IMR-90 (cell line): ENCODE data around the gene MOV10L1.

ENCODE experiments used
- CEBPB ChIP-seq: IDR thresholded peaks from 2 replicates; pipeline ENCODE4 v1.6.1; 2012; ENCODE audit warnings: low read depth, low read length, improper control_type of control experiment
- CTCF ChIP-seq: conservative IDR thresholded peaks from 2 replicates; pipeline ENCODE4 v1.5.1; 2012; ENCODE audit warnings: mild to moderate bottlenecking, low read depth, low read length, improper control_type of control experiment
- ELK1 ChIP-seq: fragments of 150-350 bp; IDR thresholded peaks from 2 replicates; pipeline ENCODE4 v1.6.1; 2016; ENCODE audit warnings: low read depth, mild to moderate bottlenecking, low read length, moderate library complexity, borderline replicate concordance
- MAFK ChIP-seq: IDR thresholded peaks from 2 replicates; pipeline ENCODE4 v1.6.1; 2012; ENCODE audit warnings: low read depth, low read length, improper control_type of control experiment
- MAZ ChIP-seq: IDR thresholded peaks from 2 replicates; pipeline ENCODE4 v1.6.1; 2012; ENCODE audit warnings: low read depth, mild to moderate bottlenecking, low read length, improper control_type of control experiment, moderate library complexity, borderline replicate concordance
- MXI1 ChIP-seq: IDR thresholded peaks from 2 replicates; pipeline ENCODE4 v1.6.1; 2012; ENCODE audit warnings: low read depth, mild to moderate bottlenecking, low read length, moderate library complexity, borderline replicate concordance
- NFE2L2 ChIP-seq: fragments of 150-350 bp; IDR thresholded peaks from 2 replicates; pipeline ENCODE4 v1.6.1; 2016; ENCODE audit warnings: low read depth, mild to moderate bottlenecking, low read length
- POLR2A ChIP-seq: IDR thresholded peaks from 2 replicates; pipeline ENCODE4 v1.6.1; 2012; ENCODE audit warnings: mild to moderate bottlenecking, low read depth, low read length
- RCOR1 ChIP-seq: IDR thresholded peaks from 2 replicates; pipeline ENCODE4 v1.6.1; 2012; ENCODE audit warnings: mild to moderate bottlenecking, low read length, improper control_type of control experiment; ENCODE audit not compliant: insufficient replicate concordance
- SMC3 ChIP-seq: fragments of 150-350 bp; IDR thresholded peaks from 2 replicates; pipeline ENCODE4 v1.6.1; 2016; ENCODE audit warnings: low read depth, mild to moderate bottlenecking, antibody characterized with exemption, low read length, moderate library complexity
- TF ChIP-seq, protein P1 (sequence below): fragments of 150-350 bp; IDR thresholded peaks from 2 replicates; pipeline ENCODE4 v1.6.1; 2017; ENCODE audit warnings: mild to moderate bottlenecking, antibody characterized with exemption, low read length, low read depth

DNA sequence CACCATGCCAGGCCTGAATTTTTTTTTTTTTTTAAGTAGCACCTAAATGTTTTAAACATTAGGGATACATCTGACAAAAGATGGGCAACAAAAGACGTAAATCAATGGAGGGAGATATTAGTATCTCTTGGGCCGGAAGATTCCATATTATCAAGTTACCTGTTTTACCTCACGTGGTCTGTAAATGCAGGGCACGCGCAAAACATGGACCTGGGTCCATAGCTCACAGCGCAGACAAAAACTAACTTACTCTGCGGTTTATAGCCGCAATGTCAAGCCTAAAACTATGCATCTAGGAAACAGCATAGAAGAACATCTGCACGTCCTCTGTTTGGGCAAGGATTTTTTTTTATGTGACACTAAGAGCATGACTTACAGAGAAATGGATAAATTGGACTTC, 49.2 kb downstream of the MOV10L1 start:
- TF ChIP-seq CTCF = no peak
- TF ChIP-seq, protein P1, sequence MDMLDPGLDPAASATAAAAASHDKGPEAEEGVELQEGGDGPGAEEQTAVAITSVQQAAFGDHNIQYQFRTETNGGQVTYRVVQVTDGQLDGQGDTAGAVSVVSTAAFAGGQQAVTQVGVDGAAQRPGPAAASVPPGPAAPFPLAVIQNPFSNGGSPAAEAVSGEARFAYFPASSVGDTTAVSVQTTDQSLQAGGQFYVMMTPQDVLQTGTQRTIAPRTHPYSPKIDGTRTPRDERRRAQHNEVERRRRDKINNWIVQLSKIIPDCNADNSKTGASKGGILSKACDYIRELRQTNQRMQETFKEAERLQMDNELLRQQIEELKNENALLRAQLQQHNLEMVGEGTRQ = no peak
- no peak for TF ChIP-seq MAZ
- TF ChIP-seq CEBPB = no peak
- no peak for TF ChIP-seq POLR2A
- TF ChIP-seq MXI1 = no peak
- TF ChIP-seq ELK1 = no peak
- no peak for TF ChIP-seq NFE2L2
- TF ChIP-seq MAFK = no peak
- no peak for TF ChIP-seq RCOR1
- no peak for TF ChIP-seq SMC3
